IPS-11a (cell line): Measurements from ENCODE around the gene VTCN1.

Source experiments
- H3K4me3 ChIP-seq: one replicate; pipeline ENCODE4 v1.5.1; 2013; ENCODE audit warnings: low read depth, low read length, control low read depth

VTCN1 gene

GRCh38 chr1:117210386-117210785 lies 341 bp downstream of the VTCN1 start:
- H3K4me3 ChIP-seq: no peak overlapping the region

- no peak overlapping the region for H3K4me3 ChIP-seq
These were observed 1.6 kb downstream of the VTCN1 start for GRCh38 chr1:117209094-117209493.

- no peak overlapping the region for H3K4me3 ChIP-seq
These were observed 2.1 kb downstream of the VTCN1 start for GRCh38 chr1:117208580-117208979.

GRCh38 chr1:117205368-117205767 lies 5.4 kb downstream of the VTCN1 start:
- no peak overlapping the region for H3K4me3 ChIP-seq

- no peak overlapping the region for H3K4me3 ChIP-seq
These were observed 8.9 kb downstream of the VTCN1 start for GRCh38 chr1:117201808-117202207.

- no peak overlapping the region for H3K4me3 ChIP-seq
These were observed 12.6 kb downstream of the VTCN1 start for GRCh38 chr1:117198097-117198496.

GRCh38 chr1:117189726-117190125 lies 21.0 kb downstream of the VTCN1 start:
- no peak overlapping the region for H3K4me3 ChIP-seq

- no peak overlapping the region for H3K4me3 ChIP-seq
These were observed 21.8 kb downstream of the VTCN1 start for GRCh38 chr1:117188816-117189437.

GRCh38 chr1:117188170-117188815 lies 22.4 kb downstream of the VTCN1 start:
- H3K4me3 ChIP-seq: no peak overlapping the region

GRCh38 chr1:117183112-117183511 lies 27.6 kb downstream of the VTCN1 start:
- H3K4me3 ChIP-seq: no peak overlapping the region

- H3K4me3 ChIP-seq: no peak overlapping the region
These were observed 28.4 kb downstream of the VTCN1 start for GRCh38 chr1:117182319-117182718.

- H3K4me3 ChIP-seq: no peak overlapping the region
These were observed 29.1 kb downstream of the VTCN1 start for GRCh38 chr1:117181630-117182041.

- H3K4me3 ChIP-seq: no peak overlapping the region
These were observed 30.4 kb downstream of the VTCN1 start for GRCh38 chr1:117180147-117180967.

GRCh38 chr1:117179471-117179870 lies 31.3 kb downstream of the VTCN1 start:
- no peak overlapping the region for H3K4me3 ChIP-seq

GRCh38 chr1:117178756-117179155 lies 32.0 kb downstream of the VTCN1 start:
- no peak overlapping the region for H3K4me3 ChIP-seq

- H3K4me3 ChIP-seq: no peak overlapping the region
These were observed 33.4 kb downstream of the VTCN1 start for GRCh38 chr1:117177376-117177775.

- H3K4me3 ChIP-seq: no peak overlapping the region
These were observed 34.1 kb downstream of the VTCN1 start for GRCh38 chr1:117176579-117176978.

GRCh38 chr1:117174851-117175250 lies 35.9 kb downstream of the VTCN1 start:
- H3K4me3 ChIP-seq: no peak overlapping the region

GRCh38 chr1:117173691-117174090 lies 37.0 kb downstream of the VTCN1 start:
- H3K4me3 ChIP-seq: no peak overlapping the region

- no peak overlapping the region for H3K4me3 ChIP-seq
These were observed 37.7 kb downstream of the VTCN1 start for GRCh38 chr1:117173006-117173405.

- H3K4me3 ChIP-seq: no peak overlapping the region
These were observed 38.7 kb downstream of the VTCN1 start for GRCh38 chr1:117171900-117172511.
